HepG2 (cell line): ENCODE measurements around the gene C9orf50. TPM values are rescaled to one million over a fixed set of nuclear protein-coding genes. Genes with fewer than 3 reads are reported as not detected.

Experiments
- AKAP8 ChIP-seq: sonication (generic); formaldehyde crosslinking; IDR thresholded peaks from 2 replicates; pipeline ENCODE4 v1.5.1; 2020; ENCODE audit warnings: mild to moderate bottlenecking, missing genetic modification reagents
- ATAD3A ChIP-seq: sonication (generic); formaldehyde crosslinking; IDR thresholded peaks from 2 replicates; pipeline ENCODE4 v1.4.0; 2020; ENCODE audit warnings: missing genetic modification reagents
- HDAC6 ChIP-seq: fragments of 200-600 bp; sonication (generic); IDR thresholded peaks from 2 replicates; pipeline ENCODE4 v1.7.0; 2017; ENCODE audit warnings: mild to moderate bottlenecking, antibody characterized with exemption, low read length, low read depth
- HIC2 ChIP-seq: sonication (generic); formaldehyde crosslinking; IDR thresholded peaks from 2 replicates; pipeline ENCODE4 v1.9.0; 2022; ENCODE audit warnings: low read depth, missing genetic modification reagents
- HIVEP1 ChIP-seq: sonication (generic); formaldehyde crosslinking; IDR thresholded peaks from 2 replicates; pipeline ENCODE4 v1.4.0; 2020; ENCODE audit warnings: mild to moderate bottlenecking, missing genetic modification reagents
- KAT2B ChIP-seq: fragments of 150-350 bp; IDR thresholded peaks from 2 replicates; pipeline ENCODE4 v1.6.1; 2014; ENCODE audit warnings: low read depth, low read length, borderline replicate concordance
- KDM4B ChIP-seq: sonication (generic); formaldehyde crosslinking; IDR thresholded peaks from 2 replicates; pipeline ENCODE4 v1.4.0; 2020; ENCODE audit warnings: missing genetic modification reagents
- MBNL3 ChIP-seq: fragments of 250-450 bp; sonication (Bioruptor Pico); conservative IDR thresholded peaks from 2 replicates; pipeline ENCODE4 v1.8.0; 2022; ENCODE audit warnings: mild to moderate bottlenecking, inconsistent platforms
- MLLT10 ChIP-seq: sonication (generic); formaldehyde crosslinking; IDR thresholded peaks from 2 replicates; pipeline ENCODE4 v1.4.0; 2020; ENCODE audit warnings: missing genetic modification reagents
- PITX1 ChIP-seq: sonication (generic); formaldehyde crosslinking; IDR thresholded peaks from 2 replicates; pipeline ENCODE4 v1.5.1; 2020; ENCODE audit warnings: mild to moderate bottlenecking, missing genetic modification reagents
- SIX4 ChIP-seq: sonication (generic); formaldehyde crosslinking; IDR thresholded peaks from 2 replicates; pipeline ENCODE4 v1.4.0; 2020; ENCODE audit warnings: missing genetic modification reagents
- SKI ChIP-seq: fragments of 450-650 bp; IDR thresholded peaks from one replicate; pipeline ENCODE4 v1.6.1; 2018; ENCODE audit warnings: mild to moderate bottlenecking; ENCODE audit not compliant: partially characterized antibody
- TCF7L2 ChIP-seq: IDR thresholded peaks from 2 replicates; pipeline ENCODE4 v1.6.1; 2011; ENCODE audit warnings: mild to moderate bottlenecking, low read depth, low read length, moderate library complexity
- XBP1 ChIP-seq: sonication (generic); formaldehyde crosslinking; IDR thresholded peaks from 2 replicates; pipeline ENCODE4 v1.5.0; 2020; ENCODE audit warnings: missing genetic modification reagents
- YY1 ChIP-seq: IDR thresholded peaks from 2 replicates; pipeline ENCODE4 v1.6.1; 2011; ENCODE audit warnings: low read length, low read depth, moderate library complexity, mild to moderate bottlenecking; ENCODE audit not compliant: insufficient read depth, insufficient replicate concordance
- ZEB1 ChIP-seq: IDR thresholded peaks from 2 replicates; pipeline ENCODE4 v1.6.1; 2012; ENCODE audit warnings: mild to moderate bottlenecking, low read depth, inconsistent platforms; ENCODE audit not compliant: insufficient replicate concordance
- ZMAT3 ChIP-seq: sonication (generic); formaldehyde crosslinking; conservative IDR thresholded peaks from 2 replicates; pipeline ENCODE4 v1.7.0; 2021; ENCODE audit warnings: missing genetic modification reagents
- ZNF331 ChIP-seq: sonication (generic); formaldehyde crosslinking; IDR thresholded peaks from 2 replicates; pipeline ENCODE4 v1.4.0; 2020; ENCODE audit warnings: missing genetic modification reagents
- ZNF430 ChIP-seq: sonication (generic); formaldehyde crosslinking; IDR thresholded peaks from 2 replicates; pipeline ENCODE4 v1.9.0; 2021; ENCODE audit warnings: mild to moderate bottlenecking, missing genetic modification reagents
- ZNF580 ChIP-seq: IDR thresholded peaks from 2 replicates; pipeline ENCODE4 v1.6.1; 2016; ENCODE audit warnings: low read depth, borderline replicate concordance
- ZNF597 ChIP-seq: sonication (generic); formaldehyde crosslinking; IDR thresholded peaks from 2 replicates; pipeline ENCODE4 v1.5.0; 2020; ENCODE audit warnings: missing genetic modification reagents
- ZNF678 ChIP-seq: sonication (generic); formaldehyde crosslinking; IDR thresholded peaks from 2 replicates; pipeline ENCODE4 v1.4.0; 2020; ENCODE audit warnings: mild to moderate bottlenecking, missing genetic modification reagents
- polyA plus RNA-seq, 8 experiments: library from polyadenylated mRNA; depleted of rRNA in 3 of 8; stranded (reverse) in 7 of 8; unstranded in 1 of 8; fragments of >200 nt; fragmentation: Illumina TruSeq in 4 of 8; extraction: Trizol in 4 of 8; gene quantifications; 2 replicates each; pipeline versions ENCODE4 v1.2.1 to v1.2.3, GENCODE V29; 2011 to 2016; ENCODE audit warnings: low read depth in 4 of 8, missing spikeins in 1 of 8, mixed read lengths in 1 of 8; ENCODE audit not compliant: insufficient read depth in 1 of 8
- total RNA-seq, 5 experiments: library from RNA; depleted of rRNA; stranded (reverse); fragments of >200 nt; fragmentation: Illumina TruSeq; extraction: Trizol; gene quantifications; 2 replicates each; pipeline ENCODE4 v1.2.3, GENCODE V29; 2016; ENCODE audit warnings: low read depth in 1 of 5
- TF ChIP-seq, protein P1 (sequence below): sonication (generic); formaldehyde crosslinking; IDR thresholded peaks from 2 replicates; pipeline ENCODE4 v1.4.0; 2020; ENCODE audit warnings: low read depth, missing genetic modification reagents
- TF ChIP-seq, protein P2 (sequence below): fragments of 450-650 bp; IDR thresholded peaks from 2 replicates; pipeline ENCODE4 v1.6.1; 2017

C9orf50 gene
- total and polyA plus RNA-seq, 2 of the 13 experiments (the other 11 are each of a cell fraction or from before 2014, with no cell fraction given) = not detected

GRCh38 chr9:129626079-129626624, 5.3 kb upstream of the C9orf50 start, which contains the start of gene NTMT1 (continued):
- TF ChIP-seq ZNF678 (CRISPR knock-in tag) = no peak
- no peak for TF ChIP-seq ZNF597 (CRISPR knock-in tag)
- no peak for TF ChIP-seq TCF7L2
- TF ChIP-seq PITX1 = peak; percentile 74; the same call in 1 of the 2 replicates
- TF ChIP-seq ZNF430 (CRISPR knock-in tag) = peak; percentile 77
- TF ChIP-seq, protein P1, sequence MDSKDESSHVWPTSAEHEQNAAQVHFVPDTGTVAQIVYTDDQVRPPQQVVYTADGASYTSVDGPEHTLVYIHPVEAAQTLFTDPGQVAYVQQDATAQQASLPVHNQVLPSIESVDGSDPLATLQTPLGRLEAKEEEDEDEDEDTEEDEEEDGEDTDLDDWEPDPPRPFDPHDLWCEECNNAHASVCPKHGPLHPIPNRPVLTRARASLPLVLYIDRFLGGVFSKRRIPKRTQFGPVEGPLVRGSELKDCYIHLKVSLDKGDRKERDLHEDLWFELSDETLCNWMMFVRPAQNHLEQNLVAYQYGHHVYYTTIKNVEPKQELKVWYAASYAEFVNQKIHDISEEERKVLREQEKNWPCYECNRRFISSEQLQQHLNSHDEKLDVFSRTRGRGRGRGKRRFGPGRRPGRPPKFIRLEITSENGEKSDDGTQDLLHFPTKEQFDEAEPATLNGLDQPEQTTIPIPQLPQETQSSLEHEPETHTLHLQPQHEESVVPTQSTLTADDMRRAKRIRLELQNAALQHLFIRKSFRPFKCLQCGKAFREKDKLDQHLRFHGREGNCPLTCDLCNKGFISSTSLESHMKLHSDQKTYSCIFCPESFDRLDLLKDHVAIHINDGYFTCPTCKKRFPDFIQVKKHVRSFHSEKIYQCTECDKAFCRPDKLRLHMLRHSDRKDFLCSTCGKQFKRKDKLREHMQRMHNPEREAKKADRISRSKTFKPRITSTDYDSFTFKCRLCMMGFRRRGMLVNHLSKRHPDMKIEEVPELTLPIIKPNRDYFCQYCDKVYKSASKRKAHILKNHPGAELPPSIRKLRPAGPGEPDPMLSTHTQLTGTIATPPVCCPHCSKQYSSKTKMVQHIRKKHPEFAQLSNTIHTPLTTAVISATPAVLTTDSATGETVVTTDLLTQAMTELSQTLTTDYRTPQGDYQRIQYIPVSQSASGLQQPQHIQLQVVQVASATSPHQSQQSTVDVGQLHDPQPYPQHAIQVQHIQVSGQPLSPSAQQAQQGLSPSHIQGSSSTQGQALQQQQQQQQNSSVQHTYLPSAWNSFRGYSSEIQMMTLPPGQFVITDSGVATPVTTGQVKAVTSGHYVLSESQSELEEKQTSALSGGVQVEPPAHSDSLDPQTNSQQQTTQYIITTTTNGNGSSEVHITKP = no peak
- TF ChIP-seq ZNF331 (CRISPR knock-in tag) = no peak
- no peak for TF ChIP-seq MLLT10 (CRISPR knock-in tag)
- no peak for TF ChIP-seq MBNL3 (CRISPR knock-in tag)
- no peak for TF ChIP-seq KDM4B (CRISPR knock-in tag)
- TF ChIP-seq ZNF580 = no peak; the same call in 1 of the 2 replicates
- peak; percentile 80 for TF ChIP-seq SKI
- peak; percentile 20 for TF ChIP-seq ZEB1
- no peak for TF ChIP-seq KAT2B
- peak; percentile 39; the same call in 1 of the 2 replicates for TF ChIP-seq HIVEP1 (CRISPR knock-in tag)
- 0 out of 2 replicates have a peak, but pooled peaks have one; percentile 23 for TF ChIP-seq ZMAT3 (CRISPR knock-in tag)
- no peak for TF ChIP-seq XBP1 (CRISPR knock-in tag)
- TF ChIP-seq ATAD3A (CRISPR knock-in tag) = no peak
- TF ChIP-seq YY1 = no peak
- TF ChIP-seq SIX4 = no peak
- TF ChIP-seq, protein P2, sequence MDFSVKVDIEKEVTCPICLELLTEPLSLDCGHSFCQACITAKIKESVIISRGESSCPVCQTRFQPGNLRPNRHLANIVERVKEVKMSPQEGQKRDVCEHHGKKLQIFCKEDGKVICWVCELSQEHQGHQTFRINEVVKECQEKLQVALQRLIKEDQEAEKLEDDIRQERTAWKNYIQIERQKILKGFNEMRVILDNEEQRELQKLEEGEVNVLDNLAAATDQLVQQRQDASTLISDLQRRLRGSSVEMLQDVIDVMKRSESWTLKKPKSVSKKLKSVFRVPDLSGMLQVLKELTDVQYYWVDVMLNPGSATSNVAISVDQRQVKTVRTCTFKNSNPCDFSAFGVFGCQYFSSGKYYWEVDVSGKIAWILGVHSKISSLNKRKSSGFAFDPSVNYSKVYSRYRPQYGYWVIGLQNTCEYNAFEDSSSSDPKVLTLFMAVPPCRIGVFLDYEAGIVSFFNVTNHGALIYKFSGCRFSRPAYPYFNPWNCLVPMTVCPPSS = no peak
- TF ChIP-seq HDAC6 = no peak
- peak; percentile 95 for TF ChIP-seq AKAP8 (CRISPR knock-in tag)
- no peak; the same call in 1 of the 2 replicates for TF ChIP-seq HIC2 (CRISPR knock-in tag)
